Skeletal muscle satellite cell (primary cell): Measurements from ENCODE around the gene KIAA0408. TPM values are rescaled to one million over a fixed set of nuclear protein-coding genes. Genes with fewer than 3 reads are reported as not detected.

Experiments used
- H3K27me3 ChIP-seq: 2 replicates; pipeline ENCODE4 v1.7.0; 2013; ENCODE audit warnings: low read length; ENCODE audit not compliant: control insufficient read depth, insufficient read depth
- H3K36me3 ChIP-seq: 2 replicates; pipeline ENCODE4 v1.7.0; 2013; ENCODE audit warnings: mild to moderate bottlenecking, control low read depth, low read length; ENCODE audit not compliant: insufficient read depth
- H3K4me1 ChIP-seq: 2 replicates; pipeline ENCODE4 v1.7.0; 2013; ENCODE audit warnings: low read length; ENCODE audit not compliant: control insufficient read depth, insufficient read depth
- H3K4me2 ChIP-seq: 2 replicates; pipeline ENCODE4 v1.7.0; 2013; ENCODE audit warnings: mild to moderate bottlenecking, low read length
- H3K4me3 ChIP-seq: 2 replicates; pipeline ENCODE4 v1.7.0; 2013; ENCODE audit warnings: low read length
- H3K9ac ChIP-seq: 2 replicates; pipeline ENCODE4 v1.7.0; 2013; ENCODE audit warnings: mild to moderate bottlenecking, low read depth, low read length, moderate library complexity
- H3K9me3 ChIP-seq: replicated peaks from 2 replicates; pipeline ENCODE4 v1.7.0; 2013; ENCODE audit warnings: mild to moderate bottlenecking, control low read depth, low read length
- total RNA-seq: library from RNA; depleted of rRNA; stranded (reverse); fragments of >200 nt; gene quantifications from 2 replicates; pipeline ENCODE4 v1.2.3, GENCODE V29; 2012; rRNA removed

KIAA0408 gene
- 2.0 TPM in 2 replicates for total RNA-seq

DNA sequence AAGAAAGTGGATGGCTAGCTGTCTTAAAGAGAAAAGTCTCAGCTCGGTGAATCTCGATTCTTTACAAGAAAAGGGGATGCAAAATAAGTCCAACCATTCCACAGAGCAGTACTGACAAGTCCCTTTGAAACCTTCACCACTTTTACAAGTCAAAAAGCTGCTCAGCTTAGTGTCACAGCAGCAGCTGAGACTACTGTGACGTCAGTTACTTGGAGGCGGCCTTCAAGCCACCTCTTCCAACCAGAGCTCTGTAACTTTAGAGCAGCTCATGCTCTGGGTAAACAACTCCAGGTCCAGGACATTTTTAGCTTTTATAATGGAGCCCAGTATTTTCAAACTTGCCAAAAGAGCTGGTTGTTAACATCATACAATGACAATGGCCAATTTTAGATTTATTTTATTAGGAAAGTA is at the start of gene KIAA0408:
KIAA0408 (minus strand) TSS at position 159 of the 411 bp plus-strand sequence. CDS start 5,408 bp downstream, outside the sequence.
- peak within 1 kb of the TSS; percentile 75 for H3K9ac ChIP-seq
- H3K4me3 ChIP-seq: peak within 1 kb of the TSS; percentile 64
- H3K9me3 ChIP-seq: no peaks in the 10 kb centered on the region
- H3K36me3 ChIP-seq: no peaks in the 10 kb centered on the region
- H3K4me2 ChIP-seq: peak within 1 kb of the TSS; percentile 78
- no peaks in the 10 kb centered on the region for H3K27me3 ChIP-seq
- peaks cover 58% of the 10 kb centered on the region for H3K4me1 ChIP-seq

DNA sequence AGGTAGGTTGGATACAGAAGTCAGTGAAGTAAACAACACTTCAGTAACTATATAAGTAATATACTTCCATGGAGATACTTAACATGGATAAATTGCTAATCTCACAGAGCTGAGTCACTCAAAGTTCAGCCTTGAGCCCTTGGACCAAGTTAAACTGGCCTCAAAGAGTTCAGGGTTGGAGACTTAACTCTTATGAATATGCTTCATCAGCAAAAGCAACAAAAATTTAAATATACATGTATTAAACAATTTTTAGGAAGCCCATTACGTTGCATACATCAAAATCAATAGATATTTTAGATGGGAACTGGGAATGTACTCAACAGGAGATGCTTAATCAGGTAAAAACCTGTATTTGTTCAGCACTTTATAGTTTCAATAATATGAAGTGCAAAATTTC is 47.7 kb upstream of the KIAA0408 start:
- Histone ChIP-seq H3K4me2 (no peak overlapping the region), H3K36me3 (peaks cover 28% of the 10 kb centered on the region), H3K9me3 (no peaks in the 10 kb centered on the region), H3K27me3 (no peaks in the 10 kb centered on the region), H3K9ac (no peak overlapping the region), H3K4me3 (no peak overlapping the region), H3K4me1 (no peaks in the 10 kb centered on the region)

GRCh38 chr6:127503022-127503421 is 43.8 kb upstream of the KIAA0408 start:
- H3K4me1 ChIP-seq: no peaks in the 10 kb centered on the region
- no peak overlapping the region for H3K4me3 ChIP-seq
- H3K9me3 ChIP-seq: no peaks in the 10 kb centered on the region
- no peaks in the 10 kb centered on the region for H3K36me3 ChIP-seq
- no peaks in the 10 kb centered on the region for H3K27me3 ChIP-seq
- no peak overlapping the region for H3K9ac ChIP-seq
- H3K4me2 ChIP-seq: no peak overlapping the region

DNA sequence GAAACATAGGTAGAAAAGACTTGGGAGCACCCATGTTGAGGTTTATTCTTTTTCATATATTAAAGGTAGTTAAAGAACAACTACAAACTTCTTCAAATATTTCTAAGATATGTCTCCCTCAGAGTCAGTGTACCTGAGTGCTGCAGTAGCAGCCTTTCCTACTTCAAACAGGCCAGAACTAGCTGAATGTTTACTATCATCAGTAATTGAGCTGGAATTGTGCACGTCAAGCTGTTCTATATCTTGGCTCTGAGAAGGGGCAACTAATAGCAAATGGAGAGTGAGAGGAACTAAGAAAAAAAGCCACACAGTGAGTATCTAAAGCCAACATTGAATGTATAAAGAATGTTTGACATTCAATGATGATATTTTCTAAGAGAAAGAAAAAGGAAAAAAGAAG is 38.2 kb upstream of the KIAA0408 start:
- Histone ChIP-seq H3K9me3 (no peaks in the 10 kb centered on the region), H3K36me3 (no peaks in the 10 kb centered on the region), H3K4me2 (no peak overlapping the region), H3K4me3 (no peak overlapping the region), H3K9ac (no peak overlapping the region), H3K27me3 (no peaks in the 10 kb centered on the region), H3K4me1 (no peaks in the 10 kb centered on the region)

GRCh38 chr6:127496471-127496870 is 37.3 kb upstream of the KIAA0408 start:
- no peaks in the 10 kb centered on the region for H3K36me3 ChIP-seq
- no peaks in the 10 kb centered on the region for H3K9me3 ChIP-seq
- H3K4me1 ChIP-seq: no peaks in the 10 kb centered on the region
- H3K4me2 ChIP-seq: no peak overlapping the region
- no peaks in the 10 kb centered on the region for H3K27me3 ChIP-seq
- H3K9ac ChIP-seq: no peak overlapping the region
- H3K4me3 ChIP-seq: no peak overlapping the region

DNA sequence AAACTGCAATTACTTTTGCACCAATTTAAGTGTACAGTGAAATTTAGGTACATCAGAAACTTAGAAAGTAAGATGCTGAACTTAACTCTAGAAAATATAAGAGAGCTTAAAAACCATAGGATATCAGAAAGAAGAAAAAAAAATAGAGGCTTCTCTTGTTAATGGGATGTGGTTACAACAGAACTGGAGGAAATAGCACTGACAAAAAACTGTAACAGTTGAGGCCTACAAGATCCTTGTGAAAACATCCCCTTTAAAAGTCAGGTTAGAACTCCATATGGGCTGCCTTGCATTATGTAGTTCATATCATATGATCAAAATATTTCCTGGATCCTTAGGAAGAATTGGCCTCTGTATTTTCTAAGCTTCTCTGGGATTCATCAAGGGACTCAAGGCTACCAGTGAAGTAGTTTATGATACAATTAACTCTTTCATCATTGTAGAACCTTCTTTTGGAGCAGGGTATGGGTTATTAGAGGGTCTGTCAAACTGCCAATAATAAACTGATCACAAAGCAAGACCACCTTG is 35.1 kb upstream of the KIAA0408 start:
- Histone ChIP-seq H3K4me3 (no peak overlapping the region), H3K9ac (no peak overlapping the region), H3K4me1 (no peaks in the 10 kb centered on the region), H3K36me3 (peaks cover 5% of the 10 kb centered on the region), H3K9me3 (no peaks in the 10 kb centered on the region), H3K4me2 (no peak overlapping the region), H3K27me3 (no peaks in the 10 kb centered on the region)

DNA sequence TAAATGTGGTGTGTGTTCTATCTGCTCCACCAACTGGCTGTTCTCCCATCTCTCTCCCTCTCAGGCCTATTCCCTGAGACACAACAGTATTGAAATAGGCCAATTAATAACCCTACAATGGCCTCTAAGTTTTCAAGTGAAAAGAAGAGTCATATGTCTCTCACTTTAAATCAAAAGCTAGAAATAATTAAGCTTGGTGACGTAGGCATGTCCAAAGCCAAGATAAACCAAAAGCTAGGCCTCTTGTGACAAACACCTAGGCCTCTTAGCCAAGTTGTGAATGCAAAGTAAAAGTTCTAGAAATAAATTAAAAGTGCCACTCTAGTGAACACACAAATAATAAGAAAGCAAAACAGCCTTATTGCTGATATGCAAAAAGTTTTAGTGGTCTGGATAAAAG is 30.1 kb upstream of the KIAA0408 start:
- Histone ChIP-seq H3K4me3 (no peak overlapping the region), H3K9me3 (no peaks in the 10 kb centered on the region), H3K9ac (no peak overlapping the region), H3K36me3 (peaks cover 5% of the 10 kb centered on the region), H3K4me2 (no peak overlapping the region), H3K4me1 (peaks cover 13% of the 10 kb centered on the region), H3K27me3 (no peaks in the 10 kb centered on the region)

DNA sequence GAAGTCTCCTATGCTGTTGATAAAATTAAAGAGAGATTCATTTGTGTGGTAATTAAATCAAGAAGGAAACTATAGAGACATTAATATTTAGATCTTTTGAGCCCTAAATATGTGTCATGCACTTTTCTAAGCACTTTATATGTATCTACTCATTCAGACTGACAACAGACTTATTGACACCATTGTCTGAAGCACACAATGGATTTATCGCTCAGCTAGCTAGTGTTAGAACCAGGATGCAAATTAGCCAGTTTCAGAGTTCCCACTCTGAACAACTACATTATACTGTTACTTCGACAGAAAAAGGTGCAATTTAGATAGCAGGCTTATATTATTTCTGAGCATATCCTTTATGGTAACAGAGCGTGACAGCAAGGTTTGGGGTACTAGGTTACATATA is 27.7 kb upstream of the KIAA0408 start:
- H3K4me2 ChIP-seq: no peak overlapping the region
- peaks cover 27% of the 10 kb centered on the region for H3K4me1 ChIP-seq
- no peaks in the 10 kb centered on the region for H3K9me3 ChIP-seq
- no peak overlapping the region for H3K4me3 ChIP-seq
- peaks cover 5% of the 10 kb centered on the region for H3K36me3 ChIP-seq
- H3K9ac ChIP-seq: no peak overlapping the region
- H3K27me3 ChIP-seq: no peaks in the 10 kb centered on the region

DNA sequence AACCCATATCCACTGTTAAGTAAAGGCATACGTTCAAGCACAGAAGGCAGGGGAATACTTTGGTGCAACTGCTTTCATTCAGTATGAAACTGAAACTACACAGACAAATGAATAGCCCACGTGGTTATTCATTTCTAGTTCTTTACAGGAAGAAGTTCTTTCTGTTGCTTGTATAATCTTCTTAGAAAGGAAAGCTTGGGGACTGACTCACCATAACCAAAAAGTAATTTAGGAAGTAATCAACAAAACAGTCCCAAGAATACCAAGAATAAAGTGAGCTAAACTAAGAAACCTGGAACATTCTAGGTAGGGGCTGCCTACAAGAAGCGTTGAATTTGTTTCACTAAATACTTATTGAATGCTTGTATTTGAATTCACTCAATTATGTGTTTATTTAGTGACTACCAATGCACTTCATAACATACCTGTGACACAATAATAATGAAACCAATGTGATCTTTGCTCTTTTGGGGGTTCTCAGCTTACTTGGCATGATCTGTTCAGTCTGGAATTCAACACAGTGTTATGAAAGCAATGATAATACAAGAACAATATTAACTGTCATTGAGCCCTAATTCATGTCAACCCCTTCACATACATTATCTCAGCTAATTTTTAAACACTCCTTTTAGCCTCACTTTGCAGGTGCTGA is 25.1 kb upstream of the KIAA0408 start:
- Histone ChIP-seq H3K4me2 (peak overlapping the region; percentile 70), H3K36me3 (no peaks in the 10 kb centered on the region), H3K4me3 (peak overlapping the region; percentile 51), H3K9me3 (no peaks in the 10 kb centered on the region), H3K4me1 (peaks cover 43% of the 10 kb centered on the region), H3K27me3 (no peaks in the 10 kb centered on the region), H3K9ac (peak overlapping the region; percentile 51)

GRCh38 chr6:127483399-127484055 is 24.3 kb upstream of the KIAA0408 start:
- Histone ChIP-seq H3K9me3 (no peaks in the 10 kb centered on the region), H3K27me3 (no peaks in the 10 kb centered on the region), H3K4me1 (peaks cover 43% of the 10 kb centered on the region), H3K4me3 (peak overlapping the region; percentile 51), H3K36me3 (no peaks in the 10 kb centered on the region), H3K4me2 (peak overlapping the region; percentile 70), H3K9ac (peak overlapping the region; percentile 51)

- Histone ChIP-seq H3K36me3 (peaks cover 6% of the 10 kb centered on the region), H3K27me3 (no peaks in the 10 kb centered on the region), H3K4me3 (no peak overlapping the region), H3K4me1 (peaks cover 43% of the 10 kb centered on the region), H3K9me3 (no peaks in the 10 kb centered on the region), H3K9ac (no peak overlapping the region), H3K4me2 (no peak overlapping the region)
Observed at GRCh38 chr6:127482325-127482724, 23.1 kb upstream of the KIAA0408 start.

- peak overlapping the region; percentile 4 for H3K4me2 ChIP-seq
Observed at GRCh38 chr6:127481628-127482027, 22.4 kb upstream of the KIAA0408 start.

More at GRCh38 chr6:127481628-127482027, 22.4 kb upstream of the KIAA0408 start:
- Histone ChIP-seq H3K9me3 (no peaks in the 10 kb centered on the region), H3K36me3 (peaks cover 6% of the 10 kb centered on the region), H3K4me1 (peaks cover 43% of the 10 kb centered on the region), H3K27me3 (no peaks in the 10 kb centered on the region), H3K4me3 (no peak overlapping the region), H3K9ac (no peak overlapping the region)
